Activated CD4-positive, alpha-beta T cell treated with anti-CD3 and anti-CD28 coated beads for 24 hours (primary cell): ENCODE data around the gene SACS.
"Not testable (repeated sequence)": the region's sequence is repeated elsewhere in the genome, so short reads cannot be mapped to it uniquely, and the experiment has no call there.

ENCODE experiments used
- DNase-seq, 2 donors: peaks; one replicate each; pipeline ENCODE4 v3.0.0-alpha.2; 2020; ENCODE audit warnings: low read depth in 2 of 2

SACS gene

DNA sequence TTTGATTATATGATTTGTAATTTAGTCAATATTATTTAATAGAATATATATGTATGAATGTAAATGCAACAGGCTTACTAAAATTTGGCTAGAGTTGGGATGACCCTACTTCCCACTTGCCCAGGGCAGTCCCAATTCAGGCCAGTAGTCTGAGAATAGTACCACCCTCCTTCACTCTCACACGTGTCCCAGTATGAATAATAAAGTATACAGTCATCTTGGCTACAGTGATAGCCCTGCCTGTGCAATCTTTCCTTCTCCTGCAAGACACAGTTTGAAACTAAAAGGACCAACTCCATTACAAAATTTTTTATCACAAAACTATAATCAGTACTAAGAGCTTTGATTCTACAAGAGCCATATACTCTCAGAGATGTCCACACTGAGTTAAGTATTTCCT lies 76.2 kb downstream of the SACS start:
- no peak for DNase-seq

DNA sequence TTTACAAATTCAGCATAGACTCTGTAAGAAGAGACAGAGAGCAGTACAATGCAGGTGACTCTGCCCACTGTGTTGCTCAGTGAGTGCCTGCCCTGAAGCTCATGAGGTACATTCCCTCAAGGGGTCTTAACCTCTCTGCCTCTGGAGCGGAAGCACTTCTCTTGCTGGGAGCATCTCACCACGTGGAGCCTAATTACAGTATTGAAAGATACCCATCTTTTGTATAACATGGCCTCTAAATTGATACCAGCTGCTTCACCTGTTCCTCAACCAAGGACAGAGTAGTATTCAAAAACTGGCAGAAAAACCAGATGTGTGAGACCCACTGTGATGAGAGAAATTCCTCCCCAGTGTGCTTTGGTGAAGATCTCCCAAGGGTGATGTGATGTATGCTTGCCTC lies 77.1 kb downstream of the SACS start:
- no peak for DNase-seq

DNA sequence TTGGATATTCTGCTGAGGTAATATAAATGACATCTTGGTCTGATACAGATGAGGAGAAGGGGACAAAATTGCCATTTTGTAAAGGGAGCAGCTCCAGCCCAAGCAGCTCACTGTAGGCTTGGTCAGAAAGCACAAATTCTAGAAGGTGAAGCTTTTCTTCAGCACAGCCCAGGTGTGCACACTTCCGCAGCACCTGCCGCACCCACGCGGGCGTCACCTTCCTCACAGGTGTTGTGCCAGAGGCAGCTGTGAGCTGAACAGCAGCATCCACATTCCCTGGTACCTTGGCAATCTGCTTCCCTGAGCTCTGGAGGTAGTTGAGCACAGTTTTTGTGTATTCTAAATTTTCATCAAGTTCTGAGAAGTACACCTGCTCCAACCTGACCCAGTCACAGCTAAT lies 79.0 kb downstream of the SACS start:
- no peak for DNase-seq

DNA sequence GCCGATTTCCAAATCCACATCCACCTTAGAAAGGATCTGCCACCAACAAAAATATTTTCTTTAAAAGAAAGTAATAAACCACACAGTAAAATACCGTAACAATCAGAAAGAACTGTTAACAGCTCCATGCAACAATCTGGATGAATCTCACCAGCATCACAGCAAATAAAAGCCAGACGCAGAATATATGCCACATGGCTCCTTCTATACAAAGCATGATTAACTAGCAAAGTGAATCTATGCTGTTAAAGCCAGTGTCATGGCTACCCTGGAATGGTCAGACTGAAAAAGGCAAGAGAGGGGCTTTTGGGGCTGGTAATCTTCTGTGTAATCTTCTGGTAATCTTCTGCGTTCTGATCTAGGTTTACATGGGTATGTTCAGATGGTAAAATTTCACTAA lies 81.3 kb downstream of the SACS start:
- no peak for DNase-seq

DNA sequence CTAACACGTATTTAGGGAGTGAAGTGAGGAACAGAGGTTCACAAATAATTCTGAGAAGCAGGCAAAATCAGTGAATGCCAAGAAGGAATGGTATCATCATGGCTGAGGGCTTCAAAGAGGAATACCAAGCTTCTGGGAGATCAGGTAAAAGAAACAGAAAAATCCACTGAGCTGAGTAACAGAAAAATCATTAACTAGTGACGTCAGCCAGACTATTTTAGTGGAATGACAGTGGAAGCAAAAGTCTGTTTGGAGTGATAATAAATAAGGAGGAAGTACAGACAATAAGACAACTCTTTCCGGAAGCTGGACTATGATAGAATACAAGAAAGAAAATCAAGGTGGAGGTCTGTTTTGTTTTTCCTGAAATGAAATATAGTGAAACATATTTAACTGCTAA lies 83.5 kb downstream of the SACS start:
- DNase-seq = no peak

DNA sequence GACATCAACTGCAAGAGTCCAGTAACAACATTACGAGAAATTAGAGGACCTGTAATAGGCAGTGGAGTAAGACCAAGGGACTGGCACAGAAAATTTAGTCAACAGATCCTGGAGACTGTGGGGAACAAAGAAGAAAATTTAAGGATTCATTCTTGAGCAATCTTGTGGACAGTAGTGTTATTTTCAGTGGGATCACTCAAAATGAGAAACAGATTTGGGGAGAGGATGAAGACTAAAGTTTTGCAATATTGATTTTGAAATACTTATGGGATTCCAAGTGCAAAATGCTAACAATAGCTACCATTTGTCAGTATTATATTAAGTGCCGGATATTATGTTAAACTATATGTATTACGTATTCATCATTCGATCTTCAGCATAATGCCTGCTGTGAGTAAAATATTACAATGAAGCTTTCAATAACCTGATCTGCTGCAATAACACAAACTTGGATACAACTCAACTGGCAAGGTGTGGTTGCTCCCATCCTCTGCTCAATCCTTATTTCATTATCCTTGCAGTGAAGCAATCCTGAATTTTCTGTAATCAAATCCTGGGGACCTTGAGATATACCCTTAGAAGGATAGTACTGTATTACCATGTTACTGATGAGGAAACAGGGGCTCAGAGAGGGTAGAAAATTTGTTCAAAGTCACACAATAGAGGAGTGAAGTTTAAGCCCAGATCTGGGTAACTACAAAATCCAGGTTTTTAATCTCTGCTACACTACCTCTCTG lies 84.2 kb downstream of the SACS start:
- no peak for DNase-seq

DNA sequence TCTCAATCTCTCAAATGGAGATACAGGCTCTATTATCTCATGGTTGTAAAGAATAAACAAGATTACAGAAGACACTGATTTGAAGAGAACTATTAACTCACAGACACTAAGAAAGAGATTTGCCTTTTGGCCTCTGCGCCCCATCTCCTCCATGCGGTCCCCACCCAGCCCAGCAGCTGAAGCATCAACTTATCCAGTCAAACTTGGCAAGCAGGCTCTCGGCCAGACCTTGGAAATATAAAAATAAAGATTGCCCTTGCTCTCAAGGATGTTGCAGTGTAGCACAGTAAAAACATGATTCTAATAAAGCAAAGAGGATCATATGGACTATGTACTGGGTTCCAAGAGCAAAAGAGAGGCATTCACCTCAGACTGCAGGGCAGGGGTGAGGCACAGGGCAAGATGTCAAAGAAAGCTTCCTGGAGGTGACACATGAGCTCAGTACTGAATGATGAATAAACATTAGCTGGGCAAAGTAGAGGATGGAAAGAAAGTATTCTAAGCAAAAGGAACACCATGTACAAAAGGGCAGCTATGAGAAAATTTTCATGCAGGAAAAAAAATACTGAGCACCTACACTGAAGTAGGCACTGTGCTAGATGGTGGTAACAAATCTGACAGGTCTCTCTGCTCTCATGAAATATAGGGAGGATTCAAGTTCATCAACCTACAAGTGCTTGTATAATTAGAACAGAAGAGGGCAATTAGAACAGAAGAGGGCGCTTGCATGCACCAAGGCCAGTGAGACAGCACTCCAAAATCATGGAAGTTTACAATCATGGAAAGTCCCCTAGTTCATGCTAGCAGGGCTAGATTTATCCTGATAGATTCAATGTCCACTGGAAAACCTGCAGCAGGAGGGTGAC lies 85.0 kb downstream of the SACS start:
- DNase-seq = no peak

DNA sequence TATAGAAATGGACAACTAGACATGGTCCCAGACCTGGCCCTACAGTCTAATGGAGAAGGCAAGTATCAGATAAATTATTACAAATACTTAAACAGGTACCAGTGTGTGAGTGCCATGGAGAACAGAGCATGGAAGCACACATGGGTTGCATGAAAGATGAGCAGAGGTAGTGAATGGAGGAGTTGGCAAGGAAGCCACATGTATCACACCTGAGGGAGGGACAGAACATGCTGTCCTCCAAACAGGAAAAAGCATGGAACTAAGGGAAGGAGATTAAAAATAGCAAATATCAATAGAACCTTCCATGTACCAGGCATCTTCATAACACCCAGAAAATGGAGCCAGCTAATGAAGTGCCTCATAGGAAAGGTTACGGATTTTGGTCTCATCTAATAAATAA lies 85.9 kb downstream of the SACS start:
- DNase-seq = no peak

DNA sequence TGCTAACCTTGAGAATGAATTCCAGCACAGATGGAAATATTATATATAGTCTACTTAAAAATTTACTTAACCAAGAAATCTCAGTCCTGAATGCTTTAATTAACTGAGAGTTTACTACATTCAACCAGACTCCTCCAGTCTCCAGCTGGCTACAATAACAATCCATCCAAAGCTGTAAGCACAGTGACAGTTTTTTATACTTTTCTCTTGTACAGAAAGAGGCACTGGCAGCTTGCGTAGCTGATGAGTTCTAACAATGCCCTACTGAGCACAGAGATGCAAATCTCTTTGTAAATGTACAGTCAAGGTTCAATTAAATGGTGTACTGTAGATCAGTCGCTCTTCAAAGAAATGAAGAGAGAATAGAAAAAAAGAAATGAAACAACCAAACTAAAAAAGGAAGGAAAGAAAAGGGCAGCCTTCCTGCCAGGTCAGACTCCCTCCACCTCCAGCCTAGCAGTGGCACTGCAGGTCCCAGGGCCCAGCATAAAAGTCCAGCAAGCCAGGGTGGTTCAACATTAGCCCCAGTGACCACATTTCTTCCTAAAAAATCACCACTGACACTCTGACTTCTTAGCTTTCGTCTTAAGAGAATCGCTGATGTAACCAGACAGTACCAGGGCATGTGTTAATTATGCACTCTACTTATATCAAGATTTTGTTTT lies 88.4 kb downstream of the SACS start:
- DNase-seq = no peak

DNA sequence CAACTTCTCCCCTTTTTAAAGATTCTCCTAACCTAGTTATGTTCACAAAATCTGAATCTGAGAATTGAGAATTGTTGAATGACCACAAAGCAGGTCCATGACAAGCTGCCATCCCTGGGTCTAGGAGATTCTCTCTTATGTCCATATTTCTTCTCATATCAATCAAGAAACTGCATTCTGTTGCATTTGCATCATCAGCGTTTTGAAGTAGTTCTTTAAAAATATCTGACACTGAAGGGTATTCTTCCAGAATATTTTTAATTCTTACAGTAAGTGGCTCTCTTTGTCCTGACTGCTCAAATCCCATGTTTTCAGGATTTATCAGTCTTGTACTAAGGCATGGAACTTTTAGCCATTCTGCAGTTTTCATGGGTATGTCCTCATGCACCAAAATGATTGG lies 94.3 kb downstream of the SACS start:
- DNase-seq = no peak

DNA sequence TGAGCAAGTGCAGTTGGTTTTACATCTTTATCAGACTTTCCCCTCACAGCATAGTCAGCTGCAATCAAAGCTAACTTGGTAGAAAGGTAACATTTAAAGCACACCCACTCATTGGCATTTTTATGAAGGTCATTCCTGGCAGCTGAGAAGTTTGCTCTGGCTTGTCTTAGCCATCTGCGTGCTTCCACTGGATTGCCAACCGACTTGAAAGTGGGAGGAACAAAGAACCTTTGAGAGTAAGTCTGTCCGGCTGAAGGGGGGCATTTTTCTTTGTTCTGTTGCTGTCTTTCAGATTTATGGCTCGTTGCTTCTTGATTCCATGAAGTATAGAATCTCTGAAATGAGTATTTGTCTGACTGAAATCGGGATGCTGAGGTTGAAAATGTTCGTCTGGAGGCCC lies 103.1 kb downstream of the SACS start:
- no peak for DNase-seq

DNA sequence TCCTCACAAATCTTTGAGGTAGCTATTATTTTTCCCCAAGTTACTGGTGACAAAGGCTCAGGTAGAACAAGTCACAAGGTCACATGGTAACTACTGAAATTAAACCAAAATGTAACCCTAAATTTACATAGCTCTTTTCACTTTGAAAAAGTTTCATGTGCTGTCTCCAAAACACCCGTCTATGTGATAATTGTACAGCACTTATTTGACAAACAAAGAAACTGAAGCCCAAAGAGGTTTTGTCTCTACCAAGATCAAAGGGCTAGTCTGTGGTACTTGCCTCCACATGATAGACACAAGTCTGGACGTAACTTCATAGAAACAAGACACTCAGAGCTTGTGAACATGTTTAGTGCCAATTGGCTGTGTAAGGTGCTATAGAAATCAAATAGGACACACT lies 108.3 kb downstream of the SACS start:
- DNase-seq = no peak

DNA sequence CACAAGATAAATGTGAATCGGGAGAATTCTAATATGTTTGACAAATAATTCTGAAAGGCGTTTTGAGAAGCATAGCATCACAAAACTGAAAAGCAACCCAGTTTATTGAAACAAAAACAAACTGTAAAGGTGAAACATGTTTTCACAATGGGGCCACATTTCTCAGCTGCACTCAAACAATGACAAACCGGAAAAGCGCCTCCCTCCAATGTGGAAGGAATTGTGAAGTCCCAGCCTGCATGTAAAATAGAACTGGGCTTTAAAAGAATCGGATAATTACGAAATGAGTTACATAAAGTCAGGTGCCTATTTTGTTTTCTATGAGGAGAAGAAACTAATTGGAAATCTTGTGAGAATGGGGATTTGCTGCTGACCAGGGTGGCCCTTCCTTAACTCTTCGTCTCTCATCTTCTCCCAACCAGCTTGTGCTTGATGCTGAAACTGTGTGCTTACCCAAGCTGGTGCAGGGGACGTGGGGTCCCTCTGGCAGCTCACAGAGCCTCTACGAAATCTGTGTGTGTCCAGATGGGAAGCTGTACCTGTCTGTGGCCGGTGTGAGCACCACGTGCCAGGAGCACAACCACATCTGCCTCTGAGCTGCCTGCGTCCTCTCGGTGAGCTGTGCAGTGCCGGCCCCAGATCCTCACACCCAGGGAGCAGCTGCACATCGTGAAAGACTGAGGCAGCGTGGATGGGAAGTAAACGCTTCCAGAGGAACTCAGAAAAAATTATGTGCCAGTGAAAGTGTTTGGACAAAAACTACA lies 109.4 kb downstream of the SACS start:
- no peak for DNase-seq

DNA sequence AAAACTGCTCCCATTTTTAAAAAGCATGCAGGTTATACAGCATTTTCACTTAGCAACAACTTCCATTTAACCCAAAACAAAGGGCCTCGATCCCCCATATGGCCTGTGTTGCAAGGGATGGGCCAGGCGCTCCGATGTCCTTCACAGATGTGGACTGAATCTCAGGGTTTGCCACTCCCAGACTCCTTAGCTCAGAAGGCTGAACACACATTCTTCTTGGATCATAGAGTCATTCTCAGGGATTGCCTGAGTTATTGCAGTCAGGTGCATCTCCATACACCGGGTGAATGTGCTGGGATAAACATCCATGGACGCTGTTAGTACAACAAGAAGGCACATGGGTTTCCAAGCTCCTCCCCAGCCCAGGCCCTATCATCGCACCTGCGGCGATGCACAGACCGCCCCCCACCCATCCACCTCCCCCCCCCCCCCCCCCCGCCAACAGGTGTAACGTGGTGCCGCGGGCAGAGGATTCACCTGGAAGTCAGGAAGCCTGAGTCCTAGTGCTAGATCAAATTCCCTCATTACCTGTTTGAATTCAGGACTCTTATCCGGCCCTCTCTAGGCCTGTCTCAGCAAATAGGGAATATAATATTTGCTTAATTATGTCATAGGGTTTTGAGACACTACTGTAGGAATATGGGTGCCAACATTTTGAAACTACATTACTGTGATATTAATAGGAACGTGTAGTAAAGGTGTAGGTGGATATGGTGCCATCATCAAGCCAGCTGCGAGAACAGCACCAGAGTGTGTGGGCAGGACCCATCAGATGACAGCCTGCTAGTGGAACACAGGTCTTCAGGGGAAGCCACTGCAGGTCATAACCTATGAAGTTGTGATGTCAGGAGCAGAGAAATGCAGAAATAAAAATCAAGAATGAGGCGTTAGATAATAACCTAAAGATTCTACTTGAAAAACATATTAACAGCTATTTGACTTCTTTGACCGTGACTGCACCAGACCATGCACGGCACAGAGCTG lies 110.9 kb downstream of the SACS start:
- no peak for DNase-seq

DNA sequence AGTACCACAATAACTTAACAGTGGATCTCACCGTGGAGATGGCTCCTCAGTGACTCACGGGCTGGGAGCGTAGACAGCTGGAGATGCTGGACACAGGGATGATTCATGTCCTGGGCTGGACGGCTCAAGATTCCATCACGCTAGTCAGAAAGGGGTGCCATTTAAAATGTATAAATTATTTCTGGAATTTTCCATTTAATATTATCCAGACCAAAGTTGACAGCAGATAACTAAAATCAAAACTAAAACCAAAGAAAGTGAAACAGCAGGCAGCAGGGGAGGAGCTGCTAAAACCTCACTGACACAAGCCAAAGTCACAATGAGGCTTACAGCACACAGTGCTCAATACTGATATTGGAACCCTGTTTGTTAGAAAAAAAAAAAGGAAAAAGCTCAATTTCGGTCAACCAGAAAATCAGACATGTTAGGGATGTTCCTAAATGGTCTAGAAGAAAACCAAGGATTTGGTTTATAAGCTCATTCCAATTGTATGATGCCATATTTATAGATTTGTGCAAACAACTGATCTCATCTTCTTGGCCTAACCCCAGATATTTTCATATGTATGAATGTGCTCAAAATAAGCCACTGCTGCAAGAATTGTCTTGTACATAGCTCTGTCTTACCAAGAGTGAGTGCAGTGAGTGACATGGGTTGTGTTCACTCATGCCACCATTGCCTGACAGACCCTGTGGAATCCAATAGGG lies 111.8 kb downstream of the SACS start:
- DNase-seq = no peak

DNA sequence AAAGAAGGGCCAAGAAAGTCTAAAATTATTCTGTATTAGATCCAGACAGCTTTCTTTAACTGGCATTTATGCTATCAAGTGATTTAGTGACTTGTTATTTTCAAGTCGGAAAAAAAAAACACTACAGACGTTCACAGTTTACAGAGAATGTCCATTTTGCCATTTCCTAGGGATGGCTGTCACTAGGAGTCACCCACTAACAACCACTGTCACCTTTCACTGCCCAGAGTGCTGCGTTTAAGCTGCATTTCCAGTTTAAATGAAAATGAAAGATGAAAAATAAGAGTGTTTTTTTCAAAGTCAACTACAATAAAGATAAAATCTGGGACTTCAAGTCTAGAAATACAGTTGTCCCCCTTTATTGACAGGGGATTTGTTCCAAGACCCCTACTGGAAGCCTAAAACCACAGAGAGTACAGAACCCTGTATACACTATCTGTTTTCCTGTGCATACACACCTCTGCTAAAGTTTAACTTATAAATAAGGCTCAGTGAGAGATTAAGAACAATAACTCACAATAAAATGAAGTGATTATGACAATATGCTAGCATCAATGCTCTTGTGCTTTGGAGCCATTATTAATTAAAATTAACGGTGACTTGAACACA lies 112.5 kb downstream of the SACS start:
- no peak for DNase-seq

DNA sequence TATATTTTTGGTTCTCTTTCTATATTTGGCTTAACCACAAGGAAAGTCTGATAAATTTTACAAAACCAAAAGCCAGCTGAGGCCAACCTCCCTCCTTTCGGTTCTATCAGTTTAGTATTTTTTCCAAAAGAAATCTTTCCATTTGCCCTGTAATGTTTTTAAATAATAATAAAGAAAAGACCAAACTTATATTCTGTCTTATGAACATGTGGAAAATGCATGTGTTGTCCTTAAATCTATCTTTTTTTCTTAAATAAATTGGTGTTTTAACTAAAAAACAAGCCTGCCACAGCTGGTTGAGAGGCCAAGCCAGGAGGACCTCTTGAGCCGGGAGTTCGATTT lies 113.6 kb downstream of the SACS start:
- DNase-seq = no peak

DNA sequence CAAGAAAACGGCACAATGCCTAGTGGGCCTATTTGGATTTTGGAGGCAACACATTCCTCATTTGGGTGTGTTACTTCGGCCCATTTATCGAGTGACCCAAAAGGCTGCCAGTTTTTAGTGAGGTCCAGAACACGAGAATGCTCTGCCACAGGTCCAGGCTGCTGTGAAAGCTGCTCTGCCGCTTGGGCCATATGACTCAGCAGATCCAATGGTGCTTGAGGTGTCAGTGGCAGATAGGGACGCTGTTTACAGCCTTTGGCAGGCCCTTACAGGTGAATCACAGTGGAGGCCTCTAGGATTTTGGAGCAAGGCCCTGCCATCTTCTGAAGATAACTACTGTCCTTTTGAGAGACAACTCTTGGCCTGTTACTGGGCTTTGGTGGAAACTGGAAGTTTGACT lies 118.7 kb downstream of the SACS start:
- DNase-seq = not testable (repeated sequence)

DNA sequence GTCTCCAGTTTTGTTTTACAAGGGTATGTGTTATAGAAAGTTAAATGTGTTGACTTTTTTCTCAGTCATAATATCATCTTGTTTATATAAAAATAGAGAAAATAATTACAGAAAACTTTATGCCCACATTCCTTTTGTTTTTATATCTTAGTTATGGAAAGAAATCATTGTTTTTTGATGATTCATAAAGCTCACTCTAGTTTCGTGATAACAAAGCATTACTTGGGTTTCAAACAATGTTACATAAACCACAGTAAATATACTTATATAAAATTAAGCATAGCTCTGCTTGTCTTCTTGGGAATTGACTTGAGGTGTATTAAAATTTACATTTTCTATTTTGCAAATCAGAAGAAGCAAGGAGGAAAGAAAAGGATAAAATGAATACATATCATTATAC lies 140.9 kb downstream of the SACS start:
- DNase-seq = no peak

DNA sequence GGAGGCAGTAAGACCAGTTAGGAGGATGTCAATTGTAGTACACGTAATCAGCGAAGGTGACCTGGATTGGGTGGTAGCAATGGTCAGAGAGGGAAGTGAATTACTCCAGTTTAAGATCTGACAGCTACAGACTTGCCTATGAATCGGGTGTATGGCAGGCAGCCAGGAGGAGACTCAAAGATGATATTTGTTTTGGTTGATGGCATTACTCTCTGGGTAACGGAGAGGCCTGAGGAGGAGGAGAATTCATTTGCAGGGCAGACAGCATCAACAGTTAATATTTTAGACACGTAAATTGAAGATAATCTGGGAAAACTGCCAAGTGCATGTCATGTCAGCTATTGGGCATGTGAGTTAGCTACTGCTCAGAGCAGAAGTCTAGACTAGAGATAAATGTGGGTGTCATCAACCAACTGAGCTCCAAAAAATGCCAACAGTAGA lies 143.6 kb downstream of the SACS start:
- no peak for DNase-seq
